ENCODE results near the gene RCOR1.
"Not testable (repeated sequence)": the region's sequence is repeated elsewhere in the genome, so short reads cannot be mapped to it uniquely, and the experiment has no call there.

RCOR1 gene

DNA sequence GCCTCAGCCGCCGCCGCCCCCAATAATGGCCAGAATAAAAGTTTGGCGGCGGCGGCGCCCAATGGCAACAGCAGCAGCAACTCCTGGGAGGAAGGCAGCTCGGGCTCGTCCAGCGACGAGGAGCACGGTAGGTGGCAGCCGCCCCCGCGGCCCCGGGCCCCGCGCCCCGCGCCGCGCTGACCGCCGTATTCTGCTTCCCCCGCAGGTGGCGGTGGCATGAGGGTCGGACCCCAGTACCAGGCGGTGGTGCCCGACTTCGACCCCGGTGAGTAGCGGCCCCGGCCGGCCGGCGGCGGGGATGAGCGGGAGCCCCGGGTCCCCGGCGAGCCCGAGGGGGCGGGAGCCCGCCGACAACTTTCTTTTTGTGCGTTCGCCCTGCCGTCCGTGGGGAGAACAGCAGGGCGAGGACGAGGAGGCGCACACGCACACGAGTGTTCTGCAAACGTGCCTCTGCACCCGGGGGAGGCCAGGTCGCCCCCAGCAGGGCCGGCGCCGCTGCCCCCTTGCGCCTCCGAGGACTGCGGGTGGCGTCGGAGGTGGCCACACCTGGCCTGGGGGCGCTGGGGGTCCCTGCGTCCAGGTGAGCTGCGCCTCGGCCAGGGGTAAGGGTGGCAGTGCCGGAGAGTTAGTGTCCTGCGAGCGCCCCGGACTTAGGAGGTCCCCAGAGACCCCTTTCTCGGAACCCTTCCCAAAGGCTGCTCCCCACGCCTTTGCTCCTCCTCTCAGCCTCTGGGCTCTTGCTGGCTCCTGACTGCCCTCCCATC is 794 bp downstream of the RCOR1 start:
- no peak for DNase-seq (ENCODE audit: low read depth in 2 of 2)

DNA sequence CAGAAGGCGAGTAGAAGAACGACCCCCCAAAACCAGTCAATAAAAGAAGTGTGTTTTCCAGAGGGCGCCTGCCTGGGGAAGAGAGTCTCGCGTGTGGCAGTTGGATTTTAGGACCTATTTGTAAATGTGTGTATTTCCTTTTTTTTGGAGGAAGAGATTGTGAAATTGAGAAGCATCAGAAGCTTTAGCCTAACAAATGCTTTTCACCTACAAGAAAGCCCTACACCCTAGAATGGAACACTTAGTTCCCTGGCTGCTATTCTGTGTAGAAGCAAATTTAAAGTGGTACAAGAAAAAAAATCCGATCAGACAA is 1.3 kb downstream of the RCOR1 start:
- DNase-seq (ENCODE audit: low read depth in 2 of 2), result no peak

DNA sequence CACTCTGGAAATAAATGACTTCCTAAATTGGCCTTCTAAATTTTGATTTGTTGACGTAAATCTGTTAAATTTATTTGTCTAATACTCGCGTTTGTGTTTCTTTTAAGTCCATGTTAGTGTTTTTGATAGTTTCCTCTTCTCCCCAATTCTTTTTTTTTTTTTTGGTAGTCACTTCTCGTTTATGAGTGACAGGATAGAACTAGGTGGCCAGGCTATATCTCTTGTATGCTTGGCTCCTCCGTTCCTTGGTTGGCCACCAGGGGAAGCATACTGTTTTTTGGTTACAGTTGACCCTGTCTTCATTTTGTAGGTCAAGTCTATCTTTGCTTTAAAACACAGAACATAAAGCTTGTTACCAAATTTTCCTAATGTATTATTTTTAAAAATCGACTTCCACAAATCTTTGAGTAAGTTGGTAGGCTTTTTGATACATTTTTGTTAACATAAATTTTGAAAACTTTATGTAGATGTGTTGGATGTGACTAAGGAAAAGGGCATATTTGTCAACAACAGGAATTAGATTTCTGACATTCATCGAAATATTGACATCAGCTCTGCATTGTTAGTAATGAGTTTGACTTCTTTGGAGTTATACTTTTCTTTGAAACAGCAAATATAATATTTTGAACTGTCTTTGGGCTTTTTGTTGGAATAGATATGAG is 2.2 kb downstream of the RCOR1 start:
- DNase-seq (ENCODE audit: low read depth in 2 of 2), result no peak

DNA sequence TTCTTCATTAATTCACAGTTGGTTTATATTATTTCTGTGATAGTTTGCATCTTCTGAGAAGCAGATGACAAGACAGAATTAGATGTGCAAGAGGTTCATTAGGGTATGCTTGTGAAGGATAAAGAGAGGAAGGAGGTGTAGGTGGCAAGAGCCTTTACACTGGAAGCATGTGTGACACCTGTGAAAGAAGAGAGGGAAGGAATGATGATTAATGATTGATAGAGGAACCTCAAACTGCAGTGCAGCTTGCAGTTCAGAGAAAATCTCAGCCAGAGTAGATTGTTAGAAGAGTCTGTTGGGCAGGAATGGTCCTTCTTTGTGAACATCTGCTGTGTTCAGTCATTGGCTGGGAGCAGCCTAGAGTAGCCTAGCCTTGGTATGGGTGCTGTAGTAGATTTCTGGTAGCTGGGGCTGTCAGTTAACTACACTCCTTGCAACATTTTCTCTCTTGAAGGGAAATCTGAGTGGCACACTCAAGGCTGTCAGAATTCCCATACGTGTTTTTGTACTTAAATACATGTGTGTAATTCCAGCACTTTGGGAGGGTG is 9.0 kb downstream of the RCOR1 start:
- no peak for DNase-seq (ENCODE audit: low read depth in 2 of 2)

DNA sequence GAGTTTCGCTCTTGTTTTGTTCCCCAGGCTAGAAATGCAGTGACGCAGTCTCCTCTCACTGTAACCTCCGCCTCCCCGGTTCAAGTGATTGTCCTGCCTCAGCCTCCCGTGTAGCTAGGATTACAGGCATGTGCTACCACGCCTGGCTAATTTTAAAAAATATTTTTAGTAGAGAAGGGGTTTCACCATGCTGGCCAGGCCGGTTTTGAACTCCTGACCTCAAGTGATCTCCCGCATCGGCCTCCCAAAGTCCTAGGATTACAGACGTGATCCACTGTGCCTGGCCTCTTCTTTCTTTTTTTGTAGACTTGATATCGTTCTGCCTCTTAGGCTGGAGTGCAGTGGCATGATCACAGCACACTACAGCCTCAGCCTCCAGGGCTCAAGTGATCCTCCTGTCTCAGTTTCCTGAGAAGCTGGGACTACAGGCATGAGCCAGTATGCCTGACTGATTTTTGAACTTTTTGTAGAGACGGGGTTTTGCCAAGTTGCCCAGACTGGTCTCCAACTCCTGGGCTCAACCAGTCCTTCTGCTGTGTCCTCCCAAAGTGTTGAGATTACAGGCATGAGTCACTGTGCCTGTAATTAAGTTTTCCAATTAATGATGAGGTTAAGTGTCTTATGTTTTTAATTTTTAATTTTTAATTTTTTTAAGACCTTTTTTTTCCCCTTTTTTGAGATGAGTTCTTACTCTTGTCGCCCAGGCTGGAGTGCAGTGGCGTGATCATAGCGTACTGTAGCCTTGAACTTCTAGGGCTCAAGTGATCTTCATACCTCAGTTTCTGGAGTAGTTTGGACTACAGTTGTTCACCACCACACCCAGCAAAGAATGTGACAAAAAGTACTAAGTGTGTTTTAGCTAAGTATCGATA is 10.2 kb downstream of the RCOR1 start:
- DNase-seq (ENCODE audit: low read depth in 2 of 2), result no peak

DNA sequence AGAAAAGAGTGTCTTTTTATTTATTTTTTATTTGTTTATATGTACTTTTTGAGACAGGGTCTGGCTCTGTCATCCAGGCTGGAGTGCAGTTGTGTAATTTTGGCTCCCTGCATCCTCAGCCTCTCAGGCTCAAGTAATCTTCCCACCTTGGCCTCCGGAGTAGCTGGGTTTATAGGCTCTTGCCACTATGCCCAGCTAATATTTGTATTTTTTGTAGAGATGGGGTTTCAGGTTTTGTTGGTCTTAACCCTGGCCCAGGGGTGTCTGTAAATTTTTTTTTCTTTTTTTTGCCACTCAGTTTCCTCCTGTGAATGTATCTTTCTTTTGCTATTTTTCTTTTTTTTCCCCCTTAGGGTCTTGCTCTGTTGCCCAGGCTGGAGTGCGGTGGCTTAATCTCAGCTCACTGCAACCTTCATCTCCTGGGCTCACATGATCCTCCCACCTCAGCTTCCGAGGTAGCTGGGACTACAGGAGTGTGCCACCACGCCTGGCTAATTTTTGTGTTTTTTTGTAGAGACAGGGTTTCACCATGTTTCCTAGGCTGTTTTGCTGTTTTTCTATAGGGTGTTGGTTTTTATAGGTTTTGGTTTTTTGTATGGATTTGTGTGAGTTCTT is 11.0 kb downstream of the RCOR1 start:
- DNase-seq (ENCODE audit: low read depth in 2 of 2), result no peak

DNA sequence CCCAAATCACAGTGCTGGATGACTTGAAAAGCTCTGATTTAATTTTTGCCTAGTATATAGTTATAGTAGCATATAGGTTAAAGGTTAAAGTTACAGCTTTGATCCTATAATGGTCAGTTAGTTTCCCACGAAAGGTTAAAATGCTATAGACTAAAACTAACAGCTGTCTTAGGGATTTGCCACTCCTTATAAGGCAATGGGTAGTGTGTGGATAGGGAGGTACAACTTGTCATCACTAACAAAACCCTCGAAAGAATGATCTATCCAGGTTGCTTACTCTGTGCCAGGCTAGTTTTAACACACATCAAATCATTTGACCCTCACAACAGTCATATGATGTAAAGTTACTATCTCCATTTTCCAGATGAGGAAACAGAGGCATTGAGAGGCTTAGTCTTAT is 11.7 kb downstream of the RCOR1 start:
- DNase-seq (ENCODE audit: low read depth in 2 of 2), result no peak

DNA sequence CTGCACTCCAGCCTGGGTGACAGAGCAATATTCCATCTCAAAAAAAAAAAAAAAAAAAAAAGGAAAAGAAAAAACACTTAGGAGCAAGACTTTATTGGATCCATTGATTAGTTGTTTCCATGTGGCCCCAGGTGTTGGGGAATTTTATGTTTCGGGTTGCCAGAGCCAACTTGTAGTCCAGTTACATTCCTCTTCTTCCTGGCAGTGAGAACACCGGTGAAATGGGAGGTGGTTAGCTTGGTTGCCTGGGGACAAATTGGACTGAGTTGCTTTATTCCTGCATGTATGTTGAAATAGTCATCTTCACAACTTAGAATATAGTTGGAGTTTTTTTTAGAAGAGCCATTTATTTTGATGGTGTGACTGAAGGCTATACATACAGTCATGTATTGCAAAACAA is 12.6 kb downstream of the RCOR1 start:
- no peak for DNase-seq (ENCODE audit: low read depth in 2 of 2)

DNA sequence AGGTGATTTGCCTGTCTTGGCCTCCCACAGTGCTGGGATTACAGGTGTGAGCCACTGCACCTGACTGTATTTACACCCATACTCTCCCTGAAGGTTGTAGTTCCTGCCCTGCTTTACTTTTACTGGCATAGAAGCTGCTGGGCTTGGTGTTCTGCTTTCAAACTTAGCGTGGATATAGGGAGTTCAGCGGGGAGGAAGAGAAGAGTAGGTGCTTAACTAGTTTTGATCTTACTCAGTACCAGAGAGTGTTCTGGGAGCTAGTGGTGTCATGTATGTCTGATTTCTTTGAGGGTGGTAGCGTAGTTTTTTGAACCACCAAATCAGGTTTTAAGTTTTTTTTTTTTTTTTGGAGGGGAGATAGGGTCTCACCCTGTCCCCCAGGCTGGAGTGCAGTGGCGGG is 13.8 kb downstream of the RCOR1 start:
- no peak for DNase-seq (ENCODE audit: low read depth in 2 of 2)

DNA sequence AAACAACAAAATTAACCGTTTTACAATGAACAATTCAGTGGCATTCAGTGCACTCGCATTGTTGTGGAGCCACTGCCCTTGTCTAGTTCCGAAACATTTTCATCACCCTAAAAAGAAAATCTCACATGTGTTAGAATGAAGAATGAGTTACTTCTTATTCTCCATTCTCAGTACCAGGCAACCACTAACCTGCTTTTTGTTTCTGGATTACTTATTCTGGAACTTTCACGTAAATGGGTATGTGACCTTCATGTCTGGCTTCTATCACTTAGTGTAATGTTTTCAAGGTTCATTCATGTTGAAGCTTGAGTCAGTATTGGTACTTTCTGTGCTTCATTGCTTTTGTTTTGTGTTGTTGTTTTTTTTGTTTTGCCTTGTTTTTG is 15.6 kb downstream of the RCOR1 start:
- DNase-seq (ENCODE audit: low read depth in 2 of 2), result no peak

DNA sequence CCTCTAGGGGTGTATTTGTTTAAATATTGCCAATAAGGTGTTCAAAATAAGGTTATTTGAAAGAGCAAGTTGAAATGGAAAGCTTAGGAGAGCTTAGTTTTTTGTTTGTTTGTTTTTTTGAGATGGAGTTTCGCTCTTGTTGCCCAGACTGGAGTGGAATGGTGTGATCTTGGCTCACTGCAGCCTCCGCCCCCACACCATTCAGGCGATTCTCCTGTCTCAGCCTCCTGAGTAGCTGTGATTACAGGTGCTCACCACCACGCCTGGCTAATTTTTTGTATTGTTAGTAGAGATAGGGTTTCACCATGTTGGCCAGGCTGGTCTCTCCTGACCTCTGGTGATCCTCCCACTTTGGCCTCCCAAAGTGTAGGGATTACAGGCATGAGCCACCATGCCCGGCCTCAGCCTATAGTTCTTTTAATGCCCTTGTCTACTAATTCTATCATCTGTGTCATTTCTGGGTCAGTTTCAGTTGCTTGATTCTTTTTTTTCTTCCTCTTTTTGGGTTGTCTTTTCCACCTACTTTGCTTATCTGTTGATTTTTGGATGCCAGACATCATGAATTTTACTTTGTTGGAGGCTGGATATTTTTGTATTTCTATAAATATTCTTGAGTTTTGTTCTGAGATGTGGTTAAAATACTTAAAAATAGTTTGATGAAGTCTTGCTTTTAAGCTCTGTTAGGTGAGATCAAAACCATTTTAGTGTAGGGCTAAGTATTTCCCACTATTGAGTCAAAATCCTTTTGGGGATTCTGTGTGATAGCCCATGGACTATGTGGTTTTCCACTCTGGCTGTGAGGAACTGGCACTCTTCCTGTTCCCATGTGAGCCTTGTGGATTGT is 18.7 kb downstream of the RCOR1 start:
- DNase-seq (ENCODE audit: low read depth in 2 of 2), result no peak

DNA sequence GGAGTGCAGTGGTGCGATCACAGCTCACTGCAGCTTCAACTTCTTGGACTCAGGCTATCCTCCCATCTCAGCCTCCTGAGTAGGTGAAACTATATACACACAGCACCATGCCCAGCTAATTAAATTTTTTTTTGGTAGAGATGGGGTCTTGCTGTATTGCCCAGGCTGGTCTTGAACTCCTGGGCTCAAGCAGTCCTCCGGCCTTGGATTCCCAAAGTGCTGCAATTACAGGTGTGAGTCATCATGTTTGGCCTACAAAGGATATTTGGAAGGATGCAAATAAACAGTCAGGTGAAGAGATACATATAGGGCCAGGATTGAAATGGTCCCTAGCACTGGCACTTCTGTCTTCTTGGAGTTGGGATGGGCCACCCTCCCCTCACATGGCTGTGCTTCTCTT is 23.9 kb downstream of the RCOR1 start:
- DNase-seq (ENCODE audit: low read depth in 2 of 2), result no peak

DNA sequence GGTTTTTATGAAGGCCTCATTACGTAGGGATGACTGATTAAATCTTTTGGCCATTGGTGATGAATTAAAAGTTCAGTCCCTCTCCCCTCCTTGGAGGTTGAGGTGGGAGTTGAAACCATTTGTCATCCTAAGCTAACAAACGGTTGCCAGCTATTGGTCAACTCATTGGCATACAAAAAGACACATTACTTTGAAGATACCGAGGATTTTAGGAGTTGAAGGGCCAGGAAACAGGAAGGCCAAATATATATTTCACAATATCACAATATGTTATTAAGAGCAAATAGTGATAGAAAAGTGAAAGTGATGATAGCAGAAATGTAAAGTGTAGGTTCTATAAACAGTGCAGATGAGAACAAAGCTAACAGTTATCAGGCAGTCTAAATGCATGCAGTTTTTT is 24.4 kb downstream of the RCOR1 start:
- no peak for DNase-seq (ENCODE audit: low read depth in 2 of 2)

DNA sequence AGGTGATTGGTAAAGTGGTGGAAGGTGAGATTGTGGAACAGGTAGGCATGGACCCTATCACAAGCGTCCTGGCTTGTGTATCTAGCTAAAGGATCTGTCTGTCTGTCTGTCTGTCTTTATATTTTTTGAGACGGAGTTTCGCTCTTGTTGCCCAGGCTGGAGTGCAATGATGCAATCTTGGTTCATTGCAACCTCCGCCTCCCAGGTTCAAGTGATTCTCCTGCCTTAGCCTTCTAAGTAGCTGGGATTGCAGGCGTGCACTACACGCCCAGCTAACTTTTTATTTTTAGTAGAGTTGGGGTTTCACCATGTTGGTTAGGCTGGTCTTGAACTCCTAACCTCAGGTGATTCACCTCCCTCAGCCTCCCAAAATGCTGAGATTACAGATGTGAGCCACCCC is 26.6 kb downstream of the RCOR1 start:
- DNase-seq (ENCODE audit: low read depth in 2 of 2), result not testable (repeated sequence)

DNA sequence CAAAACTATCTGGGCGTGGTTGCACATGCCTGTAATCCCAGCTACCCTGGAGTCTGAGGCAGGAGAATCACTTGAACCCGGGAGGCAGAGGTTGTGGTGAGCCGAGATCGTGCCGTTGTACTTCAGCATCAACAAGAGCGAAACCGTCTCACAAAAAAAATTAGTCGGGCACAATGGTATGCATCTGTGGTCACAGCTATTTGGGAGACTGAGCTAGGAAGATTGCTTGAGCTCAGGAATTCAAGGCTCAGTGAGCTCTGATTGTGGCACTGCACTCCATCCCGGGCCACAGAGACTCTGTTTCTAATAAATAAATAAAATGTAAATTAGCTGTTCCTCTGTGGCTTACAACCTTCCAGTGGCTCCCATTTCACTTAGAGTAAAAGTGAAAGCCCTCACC is 28.0 kb downstream of the RCOR1 start:
- peak; percentile 33 to 36 for DNase-seq (ENCODE audit: low read depth in 2 of 2)

DNA sequence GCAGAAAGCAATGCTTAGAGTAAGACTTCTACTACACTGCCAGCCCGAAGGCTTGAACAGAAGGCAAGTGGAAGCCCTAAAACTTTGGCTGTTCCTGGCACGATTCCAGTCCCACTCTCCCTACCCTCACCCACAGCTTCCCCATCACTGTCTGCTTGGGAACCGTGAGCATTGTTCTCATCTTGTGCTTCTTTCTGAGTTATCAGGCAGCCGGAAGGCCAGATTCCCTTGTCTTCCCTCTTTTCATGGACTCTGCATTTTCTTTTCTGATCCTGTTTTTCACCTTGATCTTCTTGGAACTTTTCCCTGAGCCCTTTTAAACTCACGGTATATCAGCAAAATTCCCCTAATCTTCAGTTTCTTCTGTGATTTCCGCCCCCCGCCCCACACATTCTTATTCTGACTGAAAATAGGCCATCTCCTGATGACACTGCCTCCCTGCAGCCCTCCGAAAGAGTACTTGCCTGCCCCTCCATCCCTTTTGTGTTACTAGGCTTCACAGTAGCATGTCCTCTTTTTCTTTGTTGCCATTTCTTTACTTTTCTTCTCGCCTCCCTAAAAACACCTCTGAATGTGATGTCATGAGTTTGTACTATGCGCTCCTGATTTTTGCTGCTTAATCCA is 29.9 kb downstream of the RCOR1 start:
- no peak for DNase-seq (ENCODE audit: low read depth in 2 of 2)

DNA sequence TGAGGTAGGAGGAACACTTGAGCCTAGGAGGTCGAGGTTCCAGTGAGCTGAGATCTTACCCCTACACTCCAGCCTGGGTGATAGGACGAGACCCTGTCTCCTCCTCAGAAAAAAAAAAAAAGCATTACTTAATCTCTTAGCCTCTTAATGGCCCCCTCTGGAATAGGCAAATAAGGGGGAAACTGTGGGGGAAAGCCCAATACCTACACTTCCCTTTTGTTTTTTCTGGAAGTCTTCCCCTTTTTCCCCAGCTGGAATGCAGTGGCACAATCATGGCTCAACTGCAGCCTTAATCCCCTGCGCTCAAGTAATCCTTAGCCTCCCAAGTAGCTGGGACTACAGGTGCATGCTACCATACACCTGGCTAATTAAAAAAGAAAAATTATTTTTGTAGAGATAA is 32.2 kb downstream of the RCOR1 start:
- DNase-seq (ENCODE audit: low read depth in 2 of 2), result no peak

DNA sequence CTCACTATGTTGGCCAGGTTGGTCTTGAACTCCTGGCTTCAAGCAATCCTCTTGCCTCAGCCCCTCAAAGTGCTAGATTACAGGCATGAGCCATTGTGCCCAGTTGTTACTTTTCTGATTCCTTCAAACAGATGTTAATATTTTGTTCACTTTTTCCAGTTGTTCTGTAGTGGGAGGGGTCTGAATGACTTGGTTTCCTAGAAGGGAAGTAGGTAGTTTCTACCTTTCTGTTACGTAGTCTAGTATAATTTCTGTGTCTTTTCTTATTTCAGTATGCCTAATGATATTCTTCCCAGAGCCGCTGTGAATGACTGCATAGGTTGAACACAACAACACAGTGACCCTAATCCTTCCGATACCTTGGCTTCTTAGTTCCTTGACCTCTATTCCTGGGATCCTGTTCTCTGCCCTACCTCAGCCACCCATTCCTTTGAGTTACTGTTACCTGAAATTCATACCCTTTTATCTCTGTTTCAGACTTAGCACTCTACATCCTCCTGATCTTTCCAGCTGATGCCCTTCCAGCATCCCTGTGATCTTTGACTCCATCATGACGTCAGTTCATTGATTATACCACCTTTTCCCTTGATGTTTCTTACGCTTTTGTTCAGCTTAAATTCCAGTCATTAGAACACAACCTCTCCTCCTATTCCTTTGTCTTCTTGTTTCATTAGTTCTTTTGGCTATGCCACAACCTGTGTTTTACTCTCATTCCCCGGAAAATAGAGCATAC is 33.3 kb downstream of the RCOR1 start:
- no peak for DNase-seq (ENCODE audit: low read depth in 2 of 2)

DNA sequence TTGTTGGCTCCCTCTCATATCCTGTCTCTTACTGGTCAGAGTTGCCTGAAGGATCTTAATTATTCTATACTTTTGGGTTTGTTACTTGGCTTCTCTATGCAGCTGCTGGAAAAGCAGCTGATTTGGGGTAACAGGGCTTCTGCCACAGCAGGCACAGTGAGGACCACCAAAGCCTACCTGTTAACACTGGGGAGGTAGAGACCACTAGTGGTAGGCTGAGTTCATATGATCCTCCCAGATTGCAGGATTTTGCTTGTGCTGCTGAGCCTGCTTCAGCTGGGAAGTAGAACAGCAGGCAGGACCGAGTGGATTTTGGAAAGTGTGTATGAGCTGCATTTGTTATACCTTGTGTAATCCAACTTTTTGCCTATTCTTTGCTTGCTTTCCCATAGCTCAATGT is 34.1 kb downstream of the RCOR1 start:
- DNase-seq (ENCODE audit: low read depth in 2 of 2), result no peak

DNA sequence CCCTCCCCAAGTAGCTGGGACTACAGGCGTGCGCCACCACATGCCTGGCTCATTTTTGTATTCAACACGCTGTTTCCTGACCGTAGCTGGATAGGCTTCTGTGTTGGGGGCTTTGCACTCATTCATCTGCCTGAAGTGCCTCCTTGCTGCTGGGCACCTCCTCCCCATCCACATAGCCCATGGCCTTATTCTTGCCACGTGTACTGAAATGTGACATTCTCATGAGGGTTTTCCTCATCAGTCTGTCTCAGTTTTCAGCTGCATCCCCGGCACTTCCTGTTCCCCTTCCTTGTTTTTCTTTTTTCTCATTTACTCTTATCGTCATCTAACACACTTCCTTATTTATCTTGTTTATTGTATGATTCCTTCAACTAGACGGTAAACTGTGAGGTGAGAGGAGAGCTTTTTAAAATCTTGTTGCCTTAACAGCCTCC is 36.6 kb downstream of the RCOR1 start:
- no peak for DNase-seq (ENCODE audit: low read depth in 2 of 2)
